Panc1 (cell line): ENCODE measurements around the gene ARHGAP8. TPM values are rescaled to one million over a fixed set of nuclear protein-coding genes. Genes with fewer than 3 reads are reported as not detected.

Experiments used
- ATAC-seq: fragments of 200-7000 bp; cut with Tn5 transposase; 2 replicates; pipeline ENCODE4 v1.9.1; 2020; ENCODE audit warnings: mild to moderate bottlenecking, moderate library complexity
- BruUV-seq: library from RNA; stranded (reverse); fragments of 400-500 nt; replicated peaks from 2 replicates; lab custom pipeline; 2021; lab: Mats Ljungman, UMichigan
- CTCF ChIA-PET: fragments of 300-600 bp; sonication (Branson Sonifier 250); formaldehyde crosslinking; loops from one replicate; lab custom pipeline; 2022; ENCODE audit warnings: antibody characterized with exemption; lab: Charles Lee
- POLR2A ChIA-PET: fragments of 300-600 bp; sonication (Branson Sonifier 250); formaldehyde crosslinking; loops from one replicate; lab custom pipeline; 2022; ENCODE audit warnings: antibody characterized with exemption; lab: Charles Lee
- DNase-seq: peaks from one replicate; pipeline ENCODE4 v3.0.0-alpha.2; 2010; ENCODE audit warnings: low read depth, low spot score
- H3K27ac ChIP-seq: 2 replicates; pipeline ENCODE4 v1.5.1; 2011; ENCODE audit warnings: mild to moderate bottlenecking, low read length, inconsistent platforms
- H3K27me3 ChIP-seq: fragments of 200-500 bp; sonication (Bioruptor generic); 2 replicates; pipeline ENCODE4 v1.6.0; 2014; ENCODE audit warnings: low read length, inconsistent platforms; ENCODE audit not compliant: control insufficient read depth, insufficient read depth
- H3K36me3 ChIP-seq: fragments of 200-500 bp; sonication (Bioruptor generic); 2 replicates; pipeline ENCODE4 v1.5.1; 2014; ENCODE audit warnings: inconsistent platforms, mild to moderate bottlenecking, low read length, moderate library complexity; ENCODE audit not compliant: control insufficient read depth, insufficient read depth
- H3K4me1 ChIP-seq: 2 replicates; pipeline ENCODE4 v1.5.1; 2011; ENCODE audit warnings: inconsistent platforms, mild to moderate bottlenecking, low read length, moderate library complexity; ENCODE audit not compliant: control insufficient read depth, insufficient read depth
- H3K4me3 ChIP-seq, 2 experiments: 2 replicates each; pipeline ENCODE4 v1.5.1; 2011 to 2012; ENCODE audit warnings: low read depth in 2 of 2, low read length in 2 of 2, mild to moderate bottlenecking in 2 of 2, inconsistent platforms in 1 of 2, moderate library complexity in 1 of 2
- H3K9me3 ChIP-seq: fragments of 200-500 bp; sonication (Bioruptor generic); 2 replicates; pipeline ENCODE4 v1.5.1; 2014; ENCODE audit warnings: low read depth, mild to moderate bottlenecking, inconsistent platforms, low read length, moderate library complexity; ENCODE audit not compliant: control insufficient read depth, insufficient read depth
- POLR2AphosphoS5 ChIP-seq: IDR thresholded peaks from 2 replicates; pipeline ENCODE4 v1.6.1; 2012; ENCODE audit warnings: mild to moderate bottlenecking, low read depth, low read length, moderate library complexity
- SIN3A ChIP-seq: IDR thresholded peaks from 2 replicates; pipeline ENCODE4 v1.6.1; 2012; ENCODE audit warnings: low read depth, mild to moderate bottlenecking, low read length, moderate library complexity, borderline replicate concordance; ENCODE audit not compliant: insufficient read depth
- TCF7L2 ChIP-seq: IDR thresholded peaks from 2 replicates; pipeline ENCODE4 v1.6.1; 2011; ENCODE audit warnings: mild to moderate bottlenecking, low read depth, low read length, inconsistent platforms
- in situ Hi-C: cut with HindIII; loops from 2 replicates; pipeline ENCODE4 v1.10.0; 2016; ENCODE audit warnings: low sequenced_read_pairs, low pct_unique_long_range_greater_than_20kb
- intact Hi-C: fragments of 100-400 bp; cut with micrococcal nuclease; formaldehyde crosslinking; loops from one replicate; pipeline ENCODE4 v1.10.0; 2022; ENCODE audit not compliant: unreplicated experiment
- total RNA-seq: library from RNA; stranded (reverse); gene quantifications from one replicate; pipeline ENCODE4 v1.2.1, GENCODE V29; 2021; ENCODE audit not compliant: unreplicated experiment
- TF ChIP-seq, protein P1 (sequence below), 2 experiments: IDR thresholded peaks; 2 replicates each; pipeline ENCODE4 v1.6.1; 2011 to 2012; ENCODE audit warnings: low read depth in 2 of 2, control low read depth in 1 of 2, low read length in 1 of 2, mild to moderate bottlenecking in 1 of 2, moderate library complexity in 1 of 2; ENCODE audit not compliant: insufficient read depth in 1 of 2
- TF ChIP-seq, protein P2 (sequence below): fragments of 450-650 bp; IDR thresholded peaks from 2 replicates; pipeline ENCODE4 v1.5.1; 2017; ENCODE audit warnings: mild to moderate bottlenecking

The ARHGAP8 gene
- total RNA-seq, 1 experiment from 2014 or later = 9.2 TPM

DNA sequence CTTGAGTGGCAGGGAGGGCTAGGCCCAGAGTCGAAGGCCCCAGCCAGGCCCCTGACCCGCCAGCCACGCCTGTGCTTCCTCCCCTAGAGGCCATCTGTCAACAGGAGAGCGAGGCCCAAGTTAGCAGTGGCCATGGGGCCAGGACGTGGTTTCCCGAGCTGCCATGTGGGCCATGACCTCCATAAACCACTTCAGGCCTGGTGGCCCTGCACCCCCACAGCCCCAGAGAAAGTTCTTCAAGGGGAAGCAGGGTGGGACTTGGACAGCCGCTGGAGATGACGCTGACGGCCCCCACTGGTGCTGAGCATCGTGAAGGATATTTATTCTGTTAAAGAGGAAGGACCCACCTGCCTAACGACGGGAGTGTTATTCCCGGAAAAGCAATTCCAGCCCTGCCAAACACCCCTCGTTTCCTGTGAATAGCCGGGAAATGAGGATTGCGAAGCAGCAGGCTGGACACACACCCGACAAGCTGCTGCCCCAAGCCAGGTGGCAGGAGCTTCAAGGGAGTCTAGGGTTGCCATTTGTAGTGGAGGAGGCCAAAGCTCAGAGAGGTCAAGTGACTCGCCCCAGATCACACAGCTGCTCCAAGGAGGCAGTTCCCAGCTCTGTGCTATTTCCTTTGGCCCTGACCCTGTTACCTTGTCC, 37.5 kb upstream of the ARHGAP8 start:
- POLR2A ChIA-PET = no interaction called here
- intact Hi-C loops = no loop called here
- no peaks in the 10 kb centered on the region for H3K36me3 ChIP-seq
- no peak overlapping the region for H3K4me3 ChIP-seq
- no peak for DNase-seq
- ATAC-seq = no peak
- TF ChIP-seq, protein P1, sequence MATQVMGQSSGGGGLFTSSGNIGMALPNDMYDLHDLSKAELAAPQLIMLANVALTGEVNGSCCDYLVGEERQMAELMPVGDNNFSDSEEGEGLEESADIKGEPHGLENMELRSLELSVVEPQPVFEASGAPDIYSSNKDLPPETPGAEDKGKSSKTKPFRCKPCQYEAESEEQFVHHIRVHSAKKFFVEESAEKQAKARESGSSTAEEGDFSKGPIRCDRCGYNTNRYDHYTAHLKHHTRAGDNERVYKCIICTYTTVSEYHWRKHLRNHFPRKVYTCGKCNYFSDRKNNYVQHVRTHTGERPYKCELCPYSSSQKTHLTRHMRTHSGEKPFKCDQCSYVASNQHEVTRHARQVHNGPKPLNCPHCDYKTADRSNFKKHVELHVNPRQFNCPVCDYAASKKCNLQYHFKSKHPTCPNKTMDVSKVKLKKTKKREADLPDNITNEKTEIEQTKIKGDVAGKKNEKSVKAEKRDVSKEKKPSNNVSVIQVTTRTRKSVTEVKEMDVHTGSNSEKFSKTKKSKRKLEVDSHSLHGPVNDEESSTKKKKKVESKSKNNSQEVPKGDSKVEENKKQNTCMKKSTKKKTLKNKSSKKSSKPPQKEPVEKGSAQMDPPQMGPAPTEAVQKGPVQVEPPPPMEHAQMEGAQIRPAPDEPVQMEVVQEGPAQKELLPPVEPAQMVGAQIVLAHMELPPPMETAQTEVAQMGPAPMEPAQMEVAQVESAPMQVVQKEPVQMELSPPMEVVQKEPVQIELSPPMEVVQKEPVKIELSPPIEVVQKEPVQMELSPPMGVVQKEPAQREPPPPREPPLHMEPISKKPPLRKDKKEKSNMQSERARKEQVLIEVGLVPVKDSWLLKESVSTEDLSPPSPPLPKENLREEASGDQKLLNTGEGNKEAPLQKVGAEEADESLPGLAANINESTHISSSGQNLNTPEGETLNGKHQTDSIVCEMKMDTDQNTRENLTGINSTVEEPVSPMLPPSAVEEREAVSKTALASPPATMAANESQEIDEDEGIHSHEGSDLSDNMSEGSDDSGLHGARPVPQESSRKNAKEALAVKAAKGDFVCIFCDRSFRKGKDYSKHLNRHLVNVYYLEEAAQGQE (IDR thresholded peaks at IDR 0.05; ENCODE audit: insufficient read depth in 1 of 2, low read depth in 2 of 2, low read length in 1 of 2) = no peak
- TF ChIP-seq, protein P2, sequence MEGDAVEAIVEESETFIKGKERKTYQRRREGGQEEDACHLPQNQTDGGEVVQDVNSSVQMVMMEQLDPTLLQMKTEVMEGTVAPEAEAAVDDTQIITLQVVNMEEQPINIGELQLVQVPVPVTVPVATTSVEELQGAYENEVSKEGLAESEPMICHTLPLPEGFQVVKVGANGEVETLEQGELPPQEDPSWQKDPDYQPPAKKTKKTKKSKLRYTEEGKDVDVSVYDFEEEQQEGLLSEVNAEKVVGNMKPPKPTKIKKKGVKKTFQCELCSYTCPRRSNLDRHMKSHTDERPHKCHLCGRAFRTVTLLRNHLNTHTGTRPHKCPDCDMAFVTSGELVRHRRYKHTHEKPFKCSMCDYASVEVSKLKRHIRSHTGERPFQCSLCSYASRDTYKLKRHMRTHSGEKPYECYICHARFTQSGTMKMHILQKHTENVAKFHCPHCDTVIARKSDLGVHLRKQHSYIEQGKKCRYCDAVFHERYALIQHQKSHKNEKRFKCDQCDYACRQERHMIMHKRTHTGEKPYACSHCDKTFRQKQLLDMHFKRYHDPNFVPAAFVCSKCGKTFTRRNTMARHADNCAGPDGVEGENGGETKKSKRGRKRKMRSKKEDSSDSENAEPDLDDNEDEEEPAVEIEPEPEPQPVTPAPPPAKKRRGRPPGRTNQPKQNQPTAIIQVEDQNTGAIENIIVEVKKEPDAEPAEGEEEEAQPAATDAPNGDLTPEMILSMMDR = no peak
- TF ChIP-seq POLR2AphosphoS5 = no peak
- TF ChIP-seq TCF7L2 = no peak
- TF ChIP-seq SIN3A = no peak
- CTCF ChIA-PET = interaction anchor here (0.6 kb wide), 1 partner anchor 168 kb away, joined by 4 read pairs; no protein-coding TSS in a partner anchor
- H3K27me3 ChIP-seq = no peaks in the 10 kb centered on the region
- in situ Hi-C loops = no loop called here
- H3K9me3 ChIP-seq = no peaks in the 10 kb centered on the region
- no peaks in the 10 kb centered on the region for H3K4me1 ChIP-seq
- no TSS peak for BruUV-seq
- no peak overlapping the region for H3K27ac ChIP-seq

DNA sequence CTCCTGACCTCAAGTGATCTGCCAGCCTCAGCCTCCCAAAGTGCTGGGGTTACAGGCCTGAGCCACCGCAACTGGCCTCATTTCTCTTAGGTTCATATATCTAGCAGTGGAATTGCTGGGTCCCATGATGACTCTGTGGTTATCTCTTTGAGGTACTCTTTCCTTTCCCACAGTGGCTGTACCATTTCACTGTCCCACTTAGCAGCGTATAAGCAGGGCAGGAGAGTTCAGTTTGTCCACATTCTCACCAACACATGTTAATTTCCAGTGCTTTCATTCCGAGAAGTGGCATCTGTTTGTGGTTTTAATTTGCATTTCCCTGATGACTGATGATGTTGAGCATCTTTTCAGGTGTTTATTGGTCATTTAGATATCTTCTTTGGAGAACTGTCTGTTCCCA, 34.0 kb upstream of the ARHGAP8 start:
- H3K4me1 ChIP-seq = no peaks in the 10 kb centered on the region
- intact Hi-C loops = no loop called here
- no peak for DNase-seq
- no peaks in the 10 kb centered on the region for H3K9me3 ChIP-seq
- ChIA-PET POLR2A (interaction anchor here (0.6 kb wide), 2 partner anchors 16 to 130 kb away, joined by 4 to 5 read pairs; no protein-coding TSS in a partner anchor), CTCF (no interaction called here)
- in situ Hi-C loops = no loop called here
- ATAC-seq = no peak
- H3K36me3 ChIP-seq = no peaks in the 10 kb centered on the region
- no TSS peak for BruUV-seq
- no peaks in the 10 kb centered on the region for H3K27me3 ChIP-seq
- H3K4me3 ChIP-seq = no peak overlapping the region
- H3K27ac ChIP-seq = no peak overlapping the region
- TF ChIP-seq TCF7L2 = no peak
- no peak for TF ChIP-seq SIN3A
- TF ChIP-seq, protein P1 (IDR thresholded peaks at IDR 0.05; ENCODE audit: insufficient read depth in 1 of 2, low read depth in 2 of 2, low read length in 1 of 2) = no peak
- TF ChIP-seq, protein P2 = no peak
- TF ChIP-seq POLR2AphosphoS5 = no peak
